Small intestine (tissue), 7 donors: ENCODE data around the gene HIVEP1. TPM values are rescaled to one million over a fixed set of nuclear protein-coding genes. Genes with fewer than 3 reads are reported as not detected.

Experiments used
- DNase-seq, 2 donors: peaks; one replicate each; pipeline versions ENCODE4 v3.0.0 to v3.0.0-alpha.2; 2013
- FAIRE-seq: peaks from 2 replicates; lab custom pipeline; 2012; peaks lifted over from hg19 to GRCh38; lab: Jason Lieb, UNC
- H3K27ac ChIP-seq, 3 donors: one replicate each; pipeline ENCODE4 v1.5.1; 2013; ENCODE audit warnings: low read length in 2 of 3, mild to moderate bottlenecking in 2 of 3, control low read depth in 1 of 3, inconsistent platforms in 1 of 3, low read depth in 1 of 3, moderate library complexity in 1 of 3
- H3K27me3 ChIP-seq, 3 donors: one replicate each; pipeline ENCODE4 v1.6.1; 2013; ENCODE audit warnings: low read length in 3 of 3, inconsistent platforms in 1 of 3; ENCODE audit not compliant: control insufficient read depth in 3 of 3, insufficient read depth in 3 of 3
- H3K36me3 ChIP-seq, 3 donors: one replicate each; pipeline ENCODE4 v1.6.1; 2013; ENCODE audit warnings: low read length in 3 of 3, inconsistent platforms in 1 of 3, low read depth in 1 of 3, mild to moderate bottlenecking in 1 of 3, moderate library complexity in 1 of 3; ENCODE audit not compliant: control insufficient read depth in 3 of 3, insufficient read depth in 2 of 3
- H3K4me1 ChIP-seq, 3 donors: one replicate each; pipeline ENCODE4 v1.6.1; 2013; ENCODE audit warnings: low read length in 2 of 3, inconsistent platforms in 1 of 3, low read depth in 1 of 3, mild to moderate bottlenecking in 1 of 3, moderate library complexity in 1 of 3; ENCODE audit not compliant: control insufficient read depth in 3 of 3, insufficient read depth in 2 of 3
- H3K4me3 ChIP-seq, 3 donors: one replicate each; pipeline ENCODE4 v1.5.1; 2013; ENCODE audit warnings: low read length in 3 of 3, control low read depth in 1 of 3, inconsistent platforms in 1 of 3, low read depth in 1 of 3, mild to moderate bottlenecking in 1 of 3, moderate library complexity in 1 of 3
- H3K9me3 ChIP-seq, 2 donors: one replicate each; pipeline ENCODE4 v1.6.1; 2013; ENCODE audit warnings: low read depth in 1 of 2, low read length in 1 of 2; ENCODE audit not compliant: control insufficient read depth in 2 of 2, insufficient read depth in 1 of 2
- WGBS, 3 donors: extraction: QIAGEN DNeasy Blood & Tissue Kit; methylation state at CpG; one replicate each; pipeline ENCODE4 v1.1.7; 2013; 5-methylcytosine and 5-hydroxymethylcytosine counted together
- polyA plus RNA-seq, 4 donors: library from polyadenylated mRNA; stranded (reverse) in 3 of 4; unstranded in 1 of 4; fragments of 200-250 nt in 3 of 4; fragments of 120-200 nt in 1 of 4; gene quantifications; one replicate each; pipeline versions ENCODE4 v1.2.1 to v1.2.3, GENCODE V29; 2013
- donor health status: healthy with polysubstance abuse.
- donor health status: control.
- donor health status: control.
- donor health status: Bipolar disorder and iron deficiency.
- donor health status: healthy.

The HIVEP1 gene
- polyA plus RNA-seq, 4 donors, result 4.9 to 25.4 (median 6.4) TPM

DNA sequence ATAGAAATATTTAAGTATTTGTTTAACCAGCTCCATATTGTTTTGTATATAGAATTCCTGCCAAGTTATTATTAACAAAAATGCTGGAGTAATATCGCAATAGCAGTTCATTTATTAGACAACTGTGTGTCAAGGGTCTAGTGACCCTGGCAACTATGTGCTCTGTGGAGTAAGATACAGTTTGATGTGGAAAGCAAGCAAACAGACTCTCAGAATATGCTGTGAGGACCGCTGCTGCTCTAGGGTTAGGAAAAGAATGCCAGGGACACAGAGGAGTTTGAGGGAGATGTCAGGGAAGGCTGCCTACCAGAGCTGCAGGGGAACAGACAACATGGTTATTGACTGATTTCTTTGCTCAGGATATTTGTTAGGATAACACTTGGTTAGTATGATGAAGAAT is 71.2 kb downstream of the HIVEP1 start:
- FAIRE-seq, result no peak
- Histone ChIP-seq H3K4me1 (no peaks in the 10 kb centered on the region), H3K36me3 (peaks cover 0 to 3% (median under 1%) of the 10 kb centered on the region in 3 donors), H3K27me3 (no peaks in the 10 kb centered on the region), H3K27ac (no peak overlapping the region), H3K4me3 (no peak overlapping the region), H3K9me3 (no peaks in the 10 kb centered on the region)
- WGBS, 3 donors, result 70 to 95% (median 92%) methylated on average over 2 of the region's 2 CpGs
- no peak for DNase-seq

DNA sequence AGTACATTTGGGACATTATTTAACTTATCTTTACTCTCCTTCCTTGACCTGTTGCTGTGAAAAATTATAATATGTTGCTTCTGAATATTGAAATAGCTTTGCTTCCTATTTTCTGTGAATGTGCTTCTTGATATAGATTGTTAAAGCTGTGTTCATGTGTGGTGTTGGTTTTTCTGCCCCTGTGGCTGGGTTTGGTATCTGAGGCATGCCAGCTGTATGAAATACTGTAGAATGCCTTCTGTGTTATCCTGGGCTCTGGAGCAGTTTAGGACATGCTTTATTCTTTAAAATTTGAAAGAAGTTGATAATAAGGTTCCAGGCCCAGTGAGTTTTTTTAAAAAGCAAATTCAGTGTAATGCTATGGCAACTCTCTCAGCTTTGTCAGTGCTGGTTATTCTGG is 71.7 kb downstream of the HIVEP1 start:
- H3K4me1 ChIP-seq, result no peaks in the 10 kb centered on the region
- no peaks in the 10 kb centered on the region for H3K27me3 ChIP-seq
- DNase-seq (no peak), FAIRE-seq (no peak)
- H3K9me3 ChIP-seq, result no peaks in the 10 kb centered on the region
- peaks cover 0 to 2% (median under 1%) of the 10 kb centered on the region in 3 donors for H3K36me3 ChIP-seq
- H3K4me3 ChIP-seq, result no peak overlapping the region
- no peak overlapping the region for H3K27ac ChIP-seq

DNA sequence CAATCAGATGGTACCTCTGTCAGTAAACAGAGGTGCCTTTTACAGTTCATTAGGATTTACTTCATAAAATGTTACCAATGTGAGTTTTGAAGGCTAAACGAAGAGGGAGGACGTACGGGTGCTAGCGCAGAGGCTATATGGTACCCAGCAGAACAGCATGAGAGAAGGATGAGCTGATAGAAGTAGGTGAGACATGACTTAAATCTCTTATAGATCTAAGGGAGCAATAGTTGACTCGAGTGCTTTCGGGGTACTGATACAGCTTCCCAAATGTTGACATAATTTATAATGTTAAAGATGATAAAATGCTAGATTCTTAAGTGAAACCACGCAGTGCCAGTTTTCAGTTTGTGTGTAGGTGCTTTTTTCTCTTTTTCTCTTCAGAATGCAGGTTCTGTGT is 72.6 kb downstream of the HIVEP1 start:
- FAIRE-seq (no peak), DNase-seq (no peak)
- WGBS, 3 donors, result 70 to 72% (median 71%) methylated on average over 7 of the region's 7 CpGs
- no peaks in the 10 kb centered on the region for H3K27me3 ChIP-seq
- H3K27ac ChIP-seq, result no peak overlapping the region
- no peaks in the 10 kb centered on the region for H3K4me1 ChIP-seq
- no peaks in the 10 kb centered on the region for H3K9me3 ChIP-seq
- H3K4me3 ChIP-seq, result no peak overlapping the region
- peaks cover 0 to 2% (median 0%) of the 10 kb centered on the region in 3 donors for H3K36me3 ChIP-seq

DNA sequence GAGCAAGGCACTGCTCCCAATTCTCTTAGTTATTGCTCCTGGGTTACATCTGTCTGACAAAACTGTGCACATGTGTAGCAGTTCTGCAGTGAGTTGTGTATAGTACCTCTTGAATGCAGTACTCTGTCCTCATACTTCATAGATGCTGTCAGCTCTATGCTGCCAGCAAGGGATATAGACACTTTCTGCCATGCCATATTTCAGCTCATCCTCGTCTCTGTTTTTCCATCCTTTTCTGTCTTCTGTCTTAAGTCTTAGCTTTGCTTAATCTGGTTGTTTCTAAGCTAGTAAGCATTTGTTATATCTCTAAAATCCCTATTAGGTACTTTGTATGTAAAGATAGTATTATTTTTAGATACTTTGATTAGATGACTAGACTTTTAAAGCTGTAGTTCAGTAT is 76.4 kb downstream of the HIVEP1 start:
- Histone ChIP-seq H3K4me1 (no peaks in the 10 kb centered on the region), H3K4me3 (no peak overlapping the region), H3K36me3 (peaks cover 0 to 5% (median 2%) of the 10 kb centered on the region in 3 donors), H3K27ac (no peak overlapping the region), H3K9me3 (peaks cover 0 to 4% of the 10 kb centered on the region in 2 donors), H3K27me3 (no peaks in the 10 kb centered on the region)
- DNase-seq, result no peak
- 87 to 100% (median 96%) methylated on average over 1 of the region's 1 CpG for WGBS, 3 donors
- no peak for FAIRE-seq

DNA sequence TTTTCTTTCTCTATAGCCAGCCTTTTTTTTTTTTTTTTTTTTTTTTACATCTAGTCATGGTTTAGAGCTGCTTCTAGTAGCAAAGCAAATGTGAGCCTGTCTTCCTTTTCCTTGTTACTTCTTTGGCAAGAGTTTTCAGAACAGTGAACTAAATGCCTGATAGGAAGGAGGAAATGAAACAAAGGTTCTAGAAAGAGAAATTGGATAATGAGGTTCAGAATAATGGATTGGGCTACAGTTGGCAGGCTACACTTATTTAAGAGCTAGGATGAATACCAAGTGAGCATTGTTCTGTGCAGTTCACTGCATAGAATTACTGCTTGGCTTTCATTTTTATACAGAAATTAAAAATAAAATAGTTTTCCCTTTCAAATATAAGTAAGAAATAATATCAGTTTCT is 78.6 kb downstream of the HIVEP1 start:
- Histone ChIP-seq H3K4me3 (no peak overlapping the region), H3K9me3 (peaks cover 0 to 4% of the 10 kb centered on the region in 2 donors)
- FAIRE-seq, result no peak

DNA sequence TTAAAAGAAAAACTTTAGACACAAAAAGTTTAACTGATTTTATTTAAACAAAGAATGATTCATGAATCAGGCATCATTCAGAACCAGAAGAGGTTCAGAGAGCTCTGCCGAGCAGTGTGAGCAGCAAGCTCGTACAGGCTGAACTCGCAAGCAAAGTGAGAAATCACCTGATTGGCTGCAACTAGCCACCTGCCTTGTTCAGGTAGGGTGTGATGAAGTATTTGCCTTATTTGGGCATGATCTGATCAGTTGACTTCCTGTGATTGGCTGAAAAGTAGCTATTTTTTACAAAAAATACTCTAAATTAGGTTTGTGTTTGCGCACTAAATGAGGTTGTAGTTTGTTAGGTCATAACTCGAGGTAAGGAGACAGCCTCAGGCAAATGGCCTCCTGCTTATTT is 80.7 kb downstream of the HIVEP1 start:
- Histone ChIP-seq H3K4me3 (no peak overlapping the region), H3K9me3 (peaks cover 0 to 4% of the 10 kb centered on the region in 2 donors), H3K4me1 (no peaks in the 10 kb centered on the region), H3K27me3 (no peaks in the 10 kb centered on the region), H3K27ac (no peak overlapping the region), H3K36me3 (peaks cover 0 to 5% (median 2%) of the 10 kb centered on the region in 3 donors)
- WGBS, 3 donors, result 95 to 98% (median 95%) methylated on average over 5 of the region's 5 CpGs
- DNase-seq (no peak), FAIRE-seq (no peak)

More for the DNA sequence above, 78.6 kb downstream of the HIVEP1 start:
- Histone ChIP-seq H3K36me3 (peaks cover 0 to 5% (median 2%) of the 10 kb centered on the region in 3 donors), H3K27me3 (no peaks in the 10 kb centered on the region), H3K4me1 (no peaks in the 10 kb centered on the region), H3K27ac (no peak overlapping the region)
- DNase-seq, result no peak

DNA sequence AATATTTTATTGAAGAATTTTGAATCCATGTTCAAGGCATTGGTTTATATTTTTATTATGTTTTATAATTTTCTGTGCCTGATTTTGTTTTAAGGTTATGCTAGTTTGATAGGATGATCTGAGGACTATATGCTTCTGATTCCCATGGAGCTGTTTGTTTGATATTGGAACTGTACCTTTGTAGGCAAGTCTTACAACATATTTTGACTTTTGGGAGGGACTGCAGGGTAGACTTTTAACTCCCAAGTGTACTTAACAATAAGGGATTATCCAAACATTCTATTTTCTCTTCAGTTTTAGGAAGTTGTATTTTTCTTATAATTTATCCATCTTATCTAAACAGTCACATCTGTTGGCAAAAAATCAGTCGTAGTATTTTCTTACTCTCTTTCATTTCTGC is 82.6 kb downstream of the HIVEP1 start:
- no peak overlapping the region for H3K27ac ChIP-seq
- no peak for DNase-seq
- H3K36me3 ChIP-seq, result peaks cover 0 to 7% (median 0%) of the 10 kb centered on the region in 3 donors
- FAIRE-seq, result no peak
- no peak overlapping the region for H3K4me3 ChIP-seq
- peaks cover 0 to 4% of the 10 kb centered on the region in 2 donors for H3K9me3 ChIP-seq
- WGBS, 3 donors, result 6 to 48% (median 30%) methylated on average over 1 of the region's 1 CpG
- no peaks in the 10 kb centered on the region for H3K4me1 ChIP-seq
- H3K27me3 ChIP-seq, result no peaks in the 10 kb centered on the region

DNA sequence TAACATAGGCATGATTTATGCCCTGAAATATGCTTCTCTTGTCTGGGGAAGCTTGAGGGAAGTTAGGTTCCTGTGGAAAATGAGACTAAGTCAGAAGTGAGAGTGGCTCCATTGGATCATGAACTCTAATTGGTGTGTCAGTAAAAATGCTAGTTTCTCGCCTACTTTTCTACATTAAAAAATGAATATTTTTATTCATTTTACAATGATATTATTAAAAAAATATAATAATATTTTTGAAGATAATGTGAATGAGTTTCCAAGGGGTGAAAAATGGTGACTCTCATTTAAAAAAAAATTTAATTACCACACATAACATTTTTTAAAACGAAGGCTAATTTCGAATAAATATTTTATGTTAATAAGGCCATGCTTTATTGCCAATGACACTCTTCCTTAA is 84.2 kb downstream of the HIVEP1 start:
- Histone ChIP-seq H3K4me1 (no peaks in the 10 kb centered on the region), H3K27ac (no peak overlapping the region), H3K4me3 (no peak overlapping the region), H3K27me3 (no peaks in the 10 kb centered on the region), H3K9me3 (peaks cover 0 to 4% of the 10 kb centered on the region in 2 donors), H3K36me3 (peaks cover 0 to 5% (median 0%) of the 10 kb centered on the region in 3 donors)
- FAIRE-seq, result no peak
- no peak for DNase-seq
- WGBS, 3 donors, result 96 to 99% (median 96%) methylated on average over 3 of the region's 3 CpGs

DNA sequence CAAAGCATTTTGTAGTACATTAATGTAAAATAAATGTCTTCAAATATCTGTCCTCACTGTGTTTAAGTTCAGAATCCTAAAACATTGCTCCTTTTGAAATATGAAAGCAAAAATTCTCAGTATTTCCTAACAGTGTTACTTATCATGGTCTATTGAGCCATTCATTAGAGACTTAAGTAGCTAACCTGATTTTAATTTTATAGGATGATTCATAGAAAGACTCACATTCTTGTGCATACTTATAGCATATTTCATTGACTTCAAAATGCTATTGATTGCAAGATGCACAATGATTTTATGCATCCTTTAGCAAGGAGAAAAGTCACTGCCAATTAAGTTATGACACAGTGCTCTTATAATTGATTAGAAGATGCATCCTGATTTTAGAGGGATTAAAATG is 85.7 kb downstream of the HIVEP1 start:
- H3K9me3 ChIP-seq, result peaks cover 0 to 2% of the 10 kb centered on the region in 2 donors
- H3K4me1 ChIP-seq, result no peaks in the 10 kb centered on the region
- H3K27me3 ChIP-seq, result no peaks in the 10 kb centered on the region
- H3K36me3 ChIP-seq, result peaks cover 0 to 3% (median 0%) of the 10 kb centered on the region in 3 donors
- H3K4me3 ChIP-seq, result no peak overlapping the region
- H3K27ac ChIP-seq, result no peak overlapping the region
- DNase-seq (no peak), FAIRE-seq (no peak)
